HepG2 (cell line): ENCODE data around the gene FLYWCH1. TPM values are rescaled to one million over a fixed set of nuclear protein-coding genes. Genes with fewer than 3 reads are reported as not detected.

ENCODE experiments used
- E2F5 ChIP-seq: sonication (generic); formaldehyde crosslinking; conservative IDR thresholded peaks from 2 replicates; pipeline ENCODE4 v1.4.0; 2020; ENCODE audit warnings: missing genetic modification reagents
- FOXA1 ChIP-seq, 2 experiments: fragments of 450-650 bp in 1 of 2; sonication (generic) in 1 of 2; formaldehyde crosslinking in 1 of 2; IDR thresholded peaks; 2 replicates each; pipeline versions ENCODE4 v1.4.0 to v1.6.1; 2016 to 2020; ENCODE audit warnings: missing genetic modification reagents in 1 of 2
- JARID2 ChIP-seq: sonication (generic); formaldehyde crosslinking; IDR thresholded peaks from 2 replicates; pipeline ENCODE4 v1.8.1; 2023; ENCODE audit warnings: missing genetic modification reagents, inconsistent platforms; ENCODE audit not compliant: insufficient replicate concordance
- JUND ChIP-seq: sonication (generic); formaldehyde crosslinking; IDR thresholded peaks from 2 replicates; pipeline ENCODE4 v1.8.0; 2022; ENCODE audit warnings: mild to moderate bottlenecking, missing genetic modification reagents
- MED1 ChIP-seq: sonication (generic); formaldehyde crosslinking; IDR thresholded peaks from 2 replicates; pipeline ENCODE4 v1.4.0; 2020; ENCODE audit warnings: missing genetic modification reagents
- MXD4 ChIP-seq: IDR thresholded peaks from 2 replicates; pipeline ENCODE4 v1.6.1; 2016; ENCODE audit warnings: mild to moderate bottlenecking, missing biosample characterization, missing genetic modification reagents
- NFKB2 ChIP-seq: sonication (generic); formaldehyde crosslinking; IDR thresholded peaks from 2 replicates; pipeline ENCODE4 v1.4.0; 2020; ENCODE audit warnings: missing genetic modification reagents, borderline replicate concordance
- PREB ChIP-seq: sonication (generic); formaldehyde crosslinking; IDR thresholded peaks from 2 replicates; pipeline ENCODE4 v1.4.0; 2020; ENCODE audit warnings: missing genetic modification reagents
- RFXAP ChIP-seq: sonication (generic); formaldehyde crosslinking; IDR thresholded peaks from 2 replicates; pipeline ENCODE4 v1.4.0; 2020; ENCODE audit warnings: missing genetic modification reagents, borderline replicate concordance
- SIX4 ChIP-seq: sonication (generic); formaldehyde crosslinking; IDR thresholded peaks from 2 replicates; pipeline ENCODE4 v1.4.0; 2020; ENCODE audit warnings: missing genetic modification reagents
- SP5 ChIP-seq: IDR thresholded peaks from 2 replicates; pipeline ENCODE4 v1.6.1; 2016; ENCODE audit warnings: low read depth, borderline replicate concordance
- SSRP1 ChIP-seq: IDR thresholded peaks from 2 replicates; pipeline ENCODE4 v1.6.1; 2016; ENCODE audit warnings: control low read depth
- U2AF2 ChIP-seq: fragments of 200-400 bp; formaldehyde crosslinking; IDR thresholded peaks from 2 replicates; pipeline ENCODE4 v1.6.1; 2017; ENCODE audit warnings: low read depth, mild to moderate bottlenecking, low read length
- ZBTB2 ChIP-seq: sonication (generic); formaldehyde crosslinking; IDR thresholded peaks from 2 replicates; pipeline ENCODE4 v1.8.0; 2022; ENCODE audit warnings: low read depth, missing genetic modification reagents
- ZNF589 ChIP-seq: sonication (generic); formaldehyde crosslinking; conservative IDR thresholded peaks from 2 replicates; pipeline ENCODE4 v1.8.0; 2022; ENCODE audit warnings: mild to moderate bottlenecking, moderate library complexity, missing genetic modification reagents
- ZNF749 ChIP-seq: sonication (generic); formaldehyde crosslinking; IDR thresholded peaks from 2 replicates; pipeline ENCODE4 v1.8.0; 2022; ENCODE audit warnings: mild to moderate bottlenecking, missing genetic modification reagents, moderate library complexity, borderline replicate concordance
- ZNF775 ChIP-seq: sonication (generic); formaldehyde crosslinking; IDR thresholded peaks from 2 replicates; pipeline ENCODE4 v1.4.0; 2020; ENCODE audit warnings: missing genetic modification reagents, mild to moderate bottlenecking, moderate library complexity, borderline replicate concordance
- ZNF777 ChIP-seq: sonication (generic); formaldehyde crosslinking; IDR thresholded peaks from 2 replicates; pipeline ENCODE4 v1.4.0; 2020; ENCODE audit warnings: missing genetic modification reagents
- polyA plus RNA-seq, 8 experiments: library from polyadenylated mRNA; depleted of rRNA in 3 of 8; stranded (reverse) in 7 of 8; unstranded in 1 of 8; fragments of >200 nt; fragmentation: Illumina TruSeq in 4 of 8; extraction: Trizol in 4 of 8; gene quantifications; 2 replicates each; pipeline versions ENCODE4 v1.2.1 to v1.2.3, GENCODE V29; 2011 to 2016; ENCODE audit warnings: low read depth in 4 of 8, missing spikeins in 1 of 8, mixed read lengths in 1 of 8; ENCODE audit not compliant: insufficient read depth in 1 of 8
- total RNA-seq, 5 experiments: library from RNA; depleted of rRNA; stranded (reverse); fragments of >200 nt; fragmentation: Illumina TruSeq; extraction: Trizol; gene quantifications; 2 replicates each; pipeline ENCODE4 v1.2.3, GENCODE V29; 2016; ENCODE audit warnings: low read depth in 1 of 5
- TF ChIP-seq, protein P1 (sequence below): sonication (generic); formaldehyde crosslinking; IDR thresholded peaks from 2 replicates; pipeline ENCODE4 v1.8.1; 2023; ENCODE audit warnings: mild to moderate bottlenecking, missing genetic modification reagents, borderline replicate concordance
- TF ChIP-seq, protein P2 (sequence below): sonication (generic); formaldehyde crosslinking; IDR thresholded peaks from 2 replicates; pipeline ENCODE4 v1.4.0; 2020; ENCODE audit warnings: mild to moderate bottlenecking, missing genetic modification reagents

The FLYWCH1 gene
- total and polyA plus RNA-seq, 2 of the 13 experiments (the other 11 are each of a cell fraction or from before 2014, with no cell fraction given) = 7.3 to 12.4 TPM

GRCh38 chr16:2911638-2912329, at the start of gene FLYWCH1 (continued):
- no peak for TF ChIP-seq E2F5 (CRISPR knock-in tag)
- peak; percentile 87 for TF ChIP-seq ZNF777 (CRISPR knock-in tag)
- no peak for TF ChIP-seq PREB
- TF ChIP-seq, protein P1, sequence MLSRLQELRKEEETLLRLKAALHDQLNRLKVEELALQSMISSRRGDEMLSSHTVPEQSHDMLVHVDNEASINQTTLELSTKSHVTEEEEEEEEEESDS = no peak
- TF ChIP-seq SP5 = peak; percentile 74
- no peak for TF ChIP-seq MXD4
- no peak for TF ChIP-seq ZNF749 (CRISPR knock-in tag)
- no peak for TF ChIP-seq ZNF589 (CRISPR knock-in tag)
- TF ChIP-seq FOXA1 (IDR thresholded peaks at IDR 0.05) = no peak
- peak; percentile 80 for TF ChIP-seq FOXA1 (CRISPR knock-in tag; IDR thresholded peaks at IDR 0.05)
- TF ChIP-seq JUND (CRISPR knock-in tag) = no peak
- peak; percentile 68; the same call in 1 of the 2 replicates for TF ChIP-seq ZBTB2 (CRISPR knock-in tag)
- TF ChIP-seq, protein P2, sequence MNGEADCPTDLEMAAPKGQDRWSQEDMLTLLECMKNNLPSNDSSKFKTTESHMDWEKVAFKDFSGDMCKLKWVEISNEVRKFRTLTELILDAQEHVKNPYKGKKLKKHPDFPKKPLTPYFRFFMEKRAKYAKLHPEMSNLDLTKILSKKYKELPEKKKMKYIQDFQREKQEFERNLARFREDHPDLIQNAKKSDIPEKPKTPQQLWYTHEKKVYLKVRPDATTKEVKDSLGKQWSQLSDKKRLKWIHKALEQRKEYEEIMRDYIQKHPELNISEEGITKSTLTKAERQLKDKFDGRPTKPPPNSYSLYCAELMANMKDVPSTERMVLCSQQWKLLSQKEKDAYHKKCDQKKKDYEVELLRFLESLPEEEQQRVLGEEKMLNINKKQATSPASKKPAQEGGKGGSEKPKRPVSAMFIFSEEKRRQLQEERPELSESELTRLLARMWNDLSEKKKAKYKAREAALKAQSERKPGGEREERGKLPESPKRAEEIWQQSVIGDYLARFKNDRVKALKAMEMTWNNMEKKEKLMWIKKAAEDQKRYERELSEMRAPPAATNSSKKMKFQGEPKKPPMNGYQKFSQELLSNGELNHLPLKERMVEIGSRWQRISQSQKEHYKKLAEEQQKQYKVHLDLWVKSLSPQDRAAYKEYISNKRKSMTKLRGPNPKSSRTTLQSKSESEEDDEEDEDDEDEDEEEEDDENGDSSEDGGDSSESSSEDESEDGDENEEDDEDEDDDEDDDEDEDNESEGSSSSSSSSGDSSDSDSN (CRISPR knock-in tag) = no peak
- TF ChIP-seq U2AF2 = no peak
- peak; percentile 69 for TF ChIP-seq MED1 (CRISPR knock-in tag)
- TF ChIP-seq NFKB2 (CRISPR knock-in tag) = no peak
- no peak for TF ChIP-seq SSRP1 (CRISPR knock-in tag)
- peak; percentile 70; the same call in 1 of the 2 replicates for TF ChIP-seq RFXAP (CRISPR knock-in tag)
- TF ChIP-seq JARID2 (CRISPR knock-in tag) = no peak
- TF ChIP-seq SIX4 (CRISPR knock-in tag) = no peak
- TF ChIP-seq ZNF775 (CRISPR knock-in tag) = 0 out of 2 replicates have a peak, but pooled peaks have one; percentile 17
